Adipocyte (in vitro differentiated cells): ENCODE measurements around the gene NUDT4.
A peak's percentile ranks its signal among the peaks of the same experiment; 100 is the strongest.
"Not testable (repeated sequence)": the region's sequence is repeated elsewhere in the genome, so short reads cannot be mapped to it uniquely, and the experiment has no call there.

Experiments used
- DNase-seq: peaks from one replicate; pipeline ENCODE4 v3.0.0-alpha.2; 2015; ENCODE audit warnings: low read depth
- H3K27me3 ChIP-seq: replicated peaks from 2 replicates; pipeline ENCODE4 v1.7.0; 2013; ENCODE audit warnings: mild to moderate bottlenecking, low read length, moderate library complexity; ENCODE audit not compliant: control insufficient read depth, insufficient read depth
- H3K36me3 ChIP-seq: 2 replicates; pipeline ENCODE4 v1.7.0; 2013; ENCODE audit warnings: low read length, mild to moderate bottlenecking, moderate library complexity; ENCODE audit not compliant: control insufficient read depth, insufficient read depth, severe bottlenecking
- H3K4me1 ChIP-seq: 2 replicates; pipeline ENCODE4 v1.7.0; 2013; ENCODE audit warnings: mild to moderate bottlenecking, low read length, moderate library complexity; ENCODE audit not compliant: control insufficient read depth, insufficient read depth
- H3K4me3 ChIP-seq: 2 replicates; pipeline ENCODE4 v1.7.0; 2013; ENCODE audit warnings: mild to moderate bottlenecking, low read length, moderate library complexity
- H3K9ac ChIP-seq: 2 replicates; pipeline ENCODE4 v1.7.0; 2013; ENCODE audit warnings: mild to moderate bottlenecking, low read length, moderate library complexity
- H3K9me3 ChIP-seq: 2 replicates; pipeline ENCODE4 v1.7.0; 2013; ENCODE audit warnings: mild to moderate bottlenecking, low read length, moderate library complexity; ENCODE audit not compliant: control insufficient read depth

Gene NUDT4

DNA sequence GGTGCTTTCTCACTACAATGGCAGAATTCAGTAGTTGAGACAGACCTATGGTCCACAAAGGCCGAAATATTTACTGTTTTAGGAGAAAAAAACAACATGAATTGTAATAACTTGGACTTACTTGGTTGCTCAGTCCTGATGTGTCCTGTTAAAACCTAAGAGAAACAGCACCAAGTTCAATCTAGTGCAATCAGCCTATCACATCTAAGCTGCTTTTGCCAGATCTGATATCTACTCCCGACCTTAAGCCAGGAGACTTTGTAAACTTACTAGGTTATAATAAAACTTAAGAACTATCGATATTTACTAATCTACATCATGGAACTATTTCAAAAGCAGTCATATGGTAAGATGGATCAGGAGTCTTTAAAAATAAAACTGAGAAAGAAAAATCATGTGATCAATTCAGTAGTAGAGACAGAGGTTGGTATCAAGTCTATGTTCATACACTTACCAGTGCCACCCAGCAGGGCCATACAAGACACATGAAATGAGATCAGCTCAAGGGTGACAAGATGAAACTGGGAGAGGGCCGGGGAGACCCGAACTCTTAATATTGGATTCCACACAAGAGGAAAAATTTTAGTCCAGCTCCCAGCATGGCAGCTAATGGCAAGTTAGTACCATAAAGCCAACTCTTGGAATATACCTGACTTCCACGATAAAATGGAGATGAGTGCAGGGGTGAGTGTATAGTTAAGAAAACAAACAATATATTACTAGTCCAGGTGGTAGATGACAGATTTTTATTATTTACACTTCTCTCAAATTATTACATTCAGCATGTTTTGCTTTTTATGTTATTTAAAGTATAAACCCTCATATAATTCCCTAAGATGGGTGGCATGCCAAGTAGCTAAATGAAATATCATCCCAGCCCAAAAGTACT, 27.5 kb downstream of the NUDT4 start:
- no peak overlapping the region for H3K9ac ChIP-seq
- no peaks in the 10 kb centered on the region for H3K9me3 ChIP-seq
- H3K4me1 ChIP-seq = peaks cover 42% of the 10 kb centered on the region
- no peak for DNase-seq
- no peaks in the 10 kb centered on the region for H3K27me3 ChIP-seq
- H3K4me3 ChIP-seq = peak overlapping the region; percentile 27
- H3K36me3 ChIP-seq = peaks cover 30% of the 10 kb centered on the region

- no peak for DNase-seq
- Histone ChIP-seq H3K4me3 (no peak overlapping the region), H3K4me1 (peaks cover 52% of the 10 kb centered on the region), H3K9me3 (no peaks in the 10 kb centered on the region), H3K27me3 (no peaks in the 10 kb centered on the region), H3K9ac (no peak overlapping the region), H3K36me3 (peaks cover 34% of the 10 kb centered on the region)
Measured at GRCh38 chr12:93407054-93407962, 29.6 kb downstream of the NUDT4 start.

DNA sequence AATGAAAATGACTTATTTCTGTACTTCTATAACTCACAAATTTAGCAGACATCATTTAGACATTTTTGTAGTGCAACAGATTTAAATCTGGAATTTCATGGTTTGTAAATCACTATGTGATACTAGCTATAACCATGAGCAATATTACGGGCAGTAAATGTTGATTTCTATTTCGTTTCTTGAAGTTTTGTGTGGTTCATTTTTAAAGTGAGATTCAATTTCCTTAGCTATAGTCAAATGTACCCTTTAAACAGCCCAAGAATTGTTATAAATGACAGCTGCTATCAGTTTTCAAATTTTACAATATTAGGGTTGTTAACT, 30.2 kb downstream of the NUDT4 start:
- H3K9me3 ChIP-seq = no peaks in the 10 kb centered on the region
- no peak overlapping the region for H3K9ac ChIP-seq
- no peak for DNase-seq
- no peaks in the 10 kb centered on the region for H3K27me3 ChIP-seq
- H3K4me1 ChIP-seq = peaks cover 46% of the 10 kb centered on the region
- H3K4me3 ChIP-seq = no peak overlapping the region
- H3K36me3 ChIP-seq = peaks cover 28% of the 10 kb centered on the region

GRCh38 chr12:93408813-93409212, 31.1 kb downstream of the NUDT4 start:
- H3K36me3 ChIP-seq = peaks cover 21% of the 10 kb centered on the region

GRCh38 chr12:93409343-93410187, 31.8 kb downstream of the NUDT4 start:
- H3K27me3 ChIP-seq, H3K9ac ChIP-seq, H3K9me3 ChIP-seq, H3K4me3 ChIP-seq, DNase-seq: not testable (repeated sequence)
- Histone ChIP-seq H3K4me1 (peaks cover 33% of the 10 kb centered on the region), H3K36me3 (peaks cover 21% of the 10 kb centered on the region)

More at GRCh38 chr12:93408813-93409212, 31.1 kb downstream of the NUDT4 start:
- Histone ChIP-seq H3K4me1 (peaks cover 40% of the 10 kb centered on the region), H3K9me3 (no peaks in the 10 kb centered on the region), H3K9ac (no peak overlapping the region), H3K4me3 (no peak overlapping the region), H3K27me3 (no peaks in the 10 kb centered on the region)
- DNase-seq = no peak

GRCh38 chr12:93411060-93411459, 33.3 kb downstream of the NUDT4 start:
- Histone ChIP-seq H3K36me3 (peaks cover 21% of the 10 kb centered on the region), H3K4me1 (peaks cover 32% of the 10 kb centered on the region)
- DNase-seq, H3K4me3 ChIP-seq, H3K9me3 ChIP-seq, H3K9ac ChIP-seq, H3K27me3 ChIP-seq: not testable (repeated sequence)

DNA sequence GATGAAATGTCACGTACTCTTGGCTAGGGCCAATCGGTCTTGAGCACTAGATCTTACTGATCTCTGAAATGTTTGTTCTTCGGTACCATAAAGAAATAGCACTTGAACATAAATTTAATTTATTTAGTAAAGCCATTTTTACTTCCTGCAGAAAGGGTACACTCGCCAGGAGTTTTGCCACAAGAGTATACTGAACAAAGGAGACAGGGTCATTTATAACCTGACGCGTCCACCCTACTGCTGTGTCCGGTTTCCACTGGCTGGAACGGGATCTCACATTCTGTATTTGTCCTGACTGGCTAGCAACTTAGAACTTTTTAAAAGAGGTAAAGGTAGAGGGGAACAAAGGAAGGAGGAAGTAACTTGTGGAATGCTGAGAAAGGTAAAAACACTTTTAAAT, 34.7 kb downstream of the NUDT4 start:
- H3K4me1 ChIP-seq = peaks cover 33% of the 10 kb centered on the region
- H3K36me3 ChIP-seq = peaks cover 15% of the 10 kb centered on the region

GRCh38 chr12:93413064-93413463, 35.3 kb downstream of the NUDT4 start:
- no peak for DNase-seq
- no peak overlapping the region for H3K9ac ChIP-seq
- H3K4me3 ChIP-seq = no peak overlapping the region
- H3K36me3 ChIP-seq = peaks cover 15% of the 10 kb centered on the region
- H3K27me3 ChIP-seq = no peaks in the 10 kb centered on the region
- no peaks in the 10 kb centered on the region for H3K9me3 ChIP-seq
- peaks cover 33% of the 10 kb centered on the region for H3K4me1 ChIP-seq

More for the DNA sequence above, 34.7 kb downstream of the NUDT4 start:
- H3K4me3 ChIP-seq, DNase-seq, H3K9me3 ChIP-seq, H3K9ac ChIP-seq, H3K27me3 ChIP-seq: not testable (repeated sequence)

DNA sequence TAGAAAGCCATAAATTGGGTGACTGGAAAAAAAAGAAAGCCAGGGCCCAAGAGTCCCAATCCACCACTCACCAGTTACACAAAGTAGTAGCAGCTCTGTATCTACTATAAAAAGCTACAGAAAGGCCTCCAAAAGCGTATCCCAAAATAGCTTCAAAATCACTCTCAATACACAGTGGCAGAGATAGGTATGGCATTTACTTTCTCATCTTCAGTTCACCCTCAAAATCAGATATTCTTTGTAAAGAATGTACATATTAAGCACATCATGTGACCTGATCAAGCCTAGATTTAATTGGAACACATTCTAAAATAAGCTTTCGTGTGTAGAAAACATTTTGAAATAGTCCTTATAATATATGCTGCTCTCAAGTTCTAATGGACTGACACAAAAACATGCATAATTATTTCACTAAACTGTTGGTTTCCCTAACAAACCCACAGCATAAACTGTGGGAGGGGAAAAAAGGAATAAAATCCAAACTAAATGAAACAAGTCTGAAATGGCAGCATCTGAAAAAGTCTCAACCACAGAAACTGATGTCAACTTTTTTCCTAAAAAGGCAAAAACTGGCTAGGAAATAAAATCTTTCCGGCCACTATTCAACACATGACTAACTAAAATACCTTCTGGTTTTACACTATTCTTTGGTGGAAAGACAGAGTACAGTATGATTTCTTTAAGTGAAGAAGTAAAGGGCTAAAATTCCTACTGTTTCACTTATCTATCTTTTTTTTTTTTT, 38.2 kb downstream of the NUDT4 start:
- Histone ChIP-seq H3K27me3 (no peaks in the 10 kb centered on the region), H3K4me3 (no peak overlapping the region), H3K9me3 (no peaks in the 10 kb centered on the region), H3K4me1 (peaks cover 17% of the 10 kb centered on the region), H3K9ac (peak overlapping the region; percentile 61), H3K36me3 (no peaks in the 10 kb centered on the region)
- DNase-seq = peak; percentile 48

DNA sequence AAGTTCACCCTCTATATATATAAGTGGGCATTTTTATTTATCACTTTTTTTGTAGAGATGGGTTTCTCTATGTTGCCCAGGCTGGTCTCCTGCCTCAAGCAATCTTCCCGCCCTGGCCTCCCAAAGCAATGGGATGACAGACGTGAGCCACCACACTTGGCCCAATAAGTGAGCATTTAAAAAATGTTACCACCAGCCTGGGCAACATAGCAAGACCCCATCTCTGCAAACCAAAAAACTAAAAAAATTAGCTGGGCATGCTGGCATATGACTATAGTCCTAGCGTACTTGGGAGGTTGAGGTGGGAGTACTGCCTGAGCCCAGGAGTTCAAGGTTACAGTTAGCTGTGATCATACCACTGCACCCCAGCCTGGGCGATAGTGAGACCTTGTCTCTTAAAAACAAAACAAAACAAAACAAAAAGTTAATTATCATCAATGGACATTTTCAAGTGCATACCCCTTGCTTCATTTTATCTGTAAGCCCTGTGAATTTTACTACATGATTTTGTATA, 40.3 kb downstream of the NUDT4 start:
- no peaks in the 10 kb centered on the region for H3K9me3 ChIP-seq
- H3K9ac ChIP-seq = no peak overlapping the region
- no peak for DNase-seq
- no peaks in the 10 kb centered on the region for H3K36me3 ChIP-seq
- H3K27me3 ChIP-seq = no peaks in the 10 kb centered on the region
- no peak overlapping the region for H3K4me3 ChIP-seq
- peaks cover 9% of the 10 kb centered on the region for H3K4me1 ChIP-seq
